ENCODE measurements around the gene ZFAND2A.
"Not testable (repeated sequence)": the region's sequence is repeated elsewhere in the genome, so short reads cannot be mapped to it uniquely, and the experiment has no call there.

ZFAND2A gene

DNA sequence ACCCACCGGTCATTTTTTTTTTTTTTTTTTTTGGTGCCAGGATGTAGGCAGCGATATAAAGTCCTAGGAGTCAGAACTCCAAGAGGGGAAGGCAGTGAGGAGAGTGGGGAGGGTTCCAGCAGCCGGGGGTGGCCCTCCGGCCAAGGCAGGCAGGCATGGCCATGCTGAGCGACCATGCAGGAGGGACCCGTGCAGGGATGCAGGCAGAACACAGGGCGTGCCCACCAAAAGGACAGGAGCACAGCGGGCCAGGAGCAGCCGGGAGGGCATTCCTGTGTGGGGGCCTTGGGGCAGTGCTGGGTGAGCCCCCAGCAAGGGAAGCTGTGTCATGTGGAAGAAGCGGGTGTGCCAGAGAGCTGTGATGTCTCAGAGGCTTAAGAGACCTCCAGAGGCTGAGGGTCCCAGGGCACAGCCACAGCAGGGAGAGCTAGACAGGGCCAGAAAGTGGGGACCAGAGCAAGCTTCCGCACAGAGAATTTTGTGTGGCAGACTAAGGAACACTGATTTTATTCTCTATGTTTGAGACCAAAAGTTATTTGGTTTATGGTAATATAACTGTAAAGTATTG lies 5.7 kb downstream of the ZFAND2A start:
- in situ Hi-C loops (cut with MboI; ENCODE audit: low sequenced_read_pairs) = no loop called here

DNA sequence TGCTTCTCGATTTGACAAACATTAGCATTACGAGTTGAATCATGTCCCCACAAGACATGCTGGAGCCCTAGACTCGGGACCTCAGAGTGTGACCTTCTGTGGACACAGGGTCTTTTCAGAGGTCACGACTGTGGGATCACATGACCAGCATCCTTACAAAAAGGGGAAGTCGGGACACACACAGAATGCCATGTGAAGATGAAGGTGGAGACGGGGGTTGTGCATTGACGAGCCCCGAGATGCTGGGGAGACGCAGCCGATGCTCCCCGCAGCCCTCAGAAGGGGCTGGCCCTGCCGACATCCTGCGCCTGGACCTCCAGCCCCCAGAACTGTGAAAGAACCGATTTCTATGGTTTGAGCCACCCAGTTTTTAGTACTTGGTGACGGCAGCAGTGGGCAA lies 7.5 kb downstream of the ZFAND2A start:
- in situ Hi-C loops (cut with MboI; ENCODE audit: low sequenced_read_pairs) = no loop called here

DNA sequence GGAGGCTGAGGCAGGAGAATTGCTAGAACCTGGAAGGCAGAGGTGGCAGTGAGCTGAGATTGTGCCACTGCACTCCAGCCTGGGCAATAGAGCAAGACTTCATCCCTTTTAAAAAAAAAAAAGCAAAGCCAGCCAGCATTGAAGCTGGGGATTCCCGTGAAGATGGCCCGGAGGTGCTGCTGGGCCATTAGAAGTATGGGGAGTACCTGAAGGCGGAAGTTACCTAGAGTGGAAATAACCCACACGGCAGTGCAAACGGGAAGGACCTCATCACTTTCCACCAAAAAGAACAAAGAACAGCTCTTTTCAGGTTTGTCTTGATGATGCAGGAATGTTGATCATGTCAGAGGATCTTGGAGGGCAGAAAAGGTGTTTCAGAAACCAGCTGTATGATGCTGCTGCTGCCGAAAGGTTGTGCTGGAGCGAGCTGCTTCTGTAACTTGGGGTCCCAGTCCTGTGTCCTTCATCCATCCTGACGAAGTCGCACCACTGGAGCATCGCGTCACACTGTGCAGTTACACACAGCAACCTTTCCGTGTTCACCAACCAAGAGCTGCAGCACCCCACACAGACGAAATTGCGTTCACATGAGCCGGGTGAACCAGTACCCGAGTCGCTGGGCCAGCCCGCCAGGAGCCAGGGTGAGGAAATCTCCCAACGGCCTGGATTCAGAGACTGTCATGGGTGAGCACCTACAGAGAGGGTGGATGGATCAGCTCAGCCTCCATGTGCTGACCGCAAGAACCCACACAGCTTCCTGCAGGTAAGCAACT lies 8.2 kb downstream of the ZFAND2A start:
- in situ Hi-C loops (cut with MboI; ENCODE audit: low sequenced_read_pairs) = no loop called here

DNA sequence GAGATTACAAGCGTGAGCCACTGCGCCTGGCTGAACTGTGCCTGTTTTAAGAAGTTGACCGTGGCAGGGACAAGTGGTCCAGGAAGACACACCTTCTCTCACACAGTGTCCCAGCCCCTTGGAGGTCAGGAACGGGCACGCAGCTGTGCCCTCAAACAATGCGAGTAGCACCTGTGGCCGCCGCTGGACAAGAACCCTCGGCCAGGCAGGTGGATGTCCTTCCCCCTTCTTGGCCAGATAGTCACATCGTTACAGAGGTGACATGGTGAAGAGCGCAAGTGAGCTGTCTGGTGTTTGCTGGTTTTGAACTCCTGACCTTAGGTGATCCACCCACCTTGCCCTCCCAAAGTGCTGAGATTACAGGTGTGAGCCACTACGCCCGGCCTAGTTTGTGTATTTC lies 8.8 kb downstream of the ZFAND2A start:
- in situ Hi-C loops (cut with MboI; ENCODE audit: low sequenced_read_pairs) = no loop called here

DNA sequence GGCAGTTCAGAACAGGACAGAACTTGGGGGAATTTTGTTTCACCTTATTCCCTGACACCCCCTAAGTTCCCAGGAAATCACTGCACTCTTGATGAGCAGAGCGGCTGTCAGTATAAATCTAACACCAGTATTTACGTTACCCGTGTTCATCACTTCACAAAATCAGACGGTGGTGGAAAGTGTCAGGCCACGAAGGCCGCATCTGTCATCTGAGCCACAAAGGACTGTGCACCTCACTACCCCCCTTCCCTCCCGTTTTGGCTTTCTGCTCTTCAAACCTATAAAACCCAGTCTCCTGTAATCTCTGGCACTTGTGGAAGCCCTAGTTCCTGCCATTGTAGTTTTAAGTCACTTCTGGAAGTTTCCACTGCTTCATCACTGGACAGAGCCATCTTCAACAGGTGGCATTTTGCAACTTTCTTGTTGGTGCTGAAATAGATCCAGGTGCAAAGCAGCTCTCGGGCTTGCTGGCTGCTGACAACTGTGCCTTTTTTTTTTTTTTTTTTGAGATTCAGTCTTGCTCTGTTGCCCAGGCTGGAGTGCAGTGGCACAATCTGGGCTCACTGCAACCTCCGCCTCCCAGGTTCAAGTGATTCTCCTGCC lies 9.5 kb downstream of the ZFAND2A start:
- in situ Hi-C loops (cut with MboI; ENCODE audit: low sequenced_read_pairs) = no loop called here

DNA sequence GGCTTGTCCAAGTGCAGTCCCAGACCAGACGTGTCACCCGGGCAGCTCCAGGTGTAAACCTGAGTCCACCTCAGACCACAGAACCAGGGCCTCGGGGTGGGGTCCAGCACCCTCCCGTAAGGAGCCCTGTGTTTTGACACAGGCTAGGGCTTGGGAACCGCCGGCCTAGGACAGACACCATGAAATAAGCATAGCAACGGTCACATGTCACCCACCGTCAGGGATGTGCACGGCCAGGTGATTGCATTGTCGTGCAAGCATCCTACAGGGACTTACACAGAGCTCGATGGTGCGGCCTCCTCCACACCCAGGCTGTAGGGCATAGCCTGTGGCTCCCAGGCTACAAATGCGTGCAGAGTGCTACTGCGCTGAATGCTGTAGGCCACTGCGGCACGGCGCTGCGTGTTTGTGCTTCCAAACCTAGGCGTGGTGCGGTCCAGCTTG lies 10.6 kb downstream of the ZFAND2A start:
- in situ Hi-C loops (cut with MboI; ENCODE audit: low sequenced_read_pairs) = no loop called here

DNA sequence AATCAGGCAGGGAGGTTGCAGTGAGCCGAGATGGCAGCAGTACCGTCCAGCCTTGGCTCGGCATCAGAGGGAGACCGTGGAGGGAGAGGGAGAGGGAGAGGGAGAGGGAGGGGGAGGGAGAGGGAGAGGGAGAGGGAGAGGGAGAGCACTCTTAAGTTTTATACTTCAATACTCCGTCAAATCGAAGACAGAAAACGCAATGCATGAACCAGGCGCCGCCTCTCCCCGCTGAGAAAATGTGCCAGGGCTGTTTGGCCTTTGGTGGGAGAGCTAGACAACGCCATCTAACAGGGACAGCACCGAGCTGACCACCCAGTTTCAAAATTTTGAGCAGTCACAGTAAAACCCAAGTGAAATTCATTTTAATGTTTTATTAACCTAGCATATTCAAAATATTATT lies 12.1 kb downstream of the ZFAND2A start:
- in situ Hi-C loops (cut with MboI; ENCODE audit: low sequenced_read_pairs) = not testable (repeated sequence)

DNA sequence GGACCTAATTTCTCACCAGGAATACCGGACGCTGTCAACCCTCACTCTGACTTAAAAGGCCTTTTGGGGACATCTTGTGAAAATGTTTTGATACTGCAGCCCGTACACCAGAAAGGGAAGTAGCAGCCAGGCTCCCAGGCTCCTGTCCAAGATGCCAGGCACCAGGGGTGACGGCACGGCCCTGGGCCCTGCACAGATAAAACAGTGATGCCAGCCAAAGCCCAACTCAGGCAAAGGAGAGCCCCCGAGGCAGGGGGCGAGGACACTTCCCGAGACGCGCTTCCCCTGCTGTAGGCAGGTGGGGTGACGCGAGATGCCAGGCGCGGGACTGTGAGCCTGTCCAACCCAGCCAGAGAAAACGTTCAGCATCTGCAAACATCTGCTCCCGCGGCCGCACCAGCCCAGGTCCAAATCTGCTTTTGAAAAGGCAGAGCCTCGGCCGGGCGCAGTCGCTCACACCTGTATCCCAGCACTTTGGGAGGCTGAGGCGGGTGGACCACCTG lies 15.7 kb downstream of the ZFAND2A start:
- in situ Hi-C loops (cut with MboI; ENCODE audit: low sequenced_read_pairs) = no loop called here

DNA sequence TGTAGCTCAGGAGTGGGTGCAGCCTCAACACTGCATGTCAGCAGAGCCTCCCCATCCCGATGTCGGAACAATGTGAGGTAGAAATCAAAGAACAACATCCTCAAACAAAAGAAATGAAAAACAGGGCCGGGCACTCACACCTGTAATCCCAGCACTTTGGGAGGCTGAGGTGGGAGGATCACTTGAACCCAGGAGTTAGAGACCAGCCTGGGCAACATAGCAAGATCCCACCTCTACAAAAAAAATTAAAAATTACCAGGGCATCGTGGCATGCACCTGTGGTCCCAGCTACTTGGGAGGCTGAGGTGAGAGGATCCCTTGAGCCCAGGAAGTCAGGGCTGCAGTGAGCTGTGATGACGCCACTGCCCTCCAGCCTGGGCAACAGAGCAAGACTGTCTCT lies 17.0 kb downstream of the ZFAND2A start:
- in situ Hi-C loops (cut with MboI; ENCODE audit: low sequenced_read_pairs) = not testable (repeated sequence)

DNA sequence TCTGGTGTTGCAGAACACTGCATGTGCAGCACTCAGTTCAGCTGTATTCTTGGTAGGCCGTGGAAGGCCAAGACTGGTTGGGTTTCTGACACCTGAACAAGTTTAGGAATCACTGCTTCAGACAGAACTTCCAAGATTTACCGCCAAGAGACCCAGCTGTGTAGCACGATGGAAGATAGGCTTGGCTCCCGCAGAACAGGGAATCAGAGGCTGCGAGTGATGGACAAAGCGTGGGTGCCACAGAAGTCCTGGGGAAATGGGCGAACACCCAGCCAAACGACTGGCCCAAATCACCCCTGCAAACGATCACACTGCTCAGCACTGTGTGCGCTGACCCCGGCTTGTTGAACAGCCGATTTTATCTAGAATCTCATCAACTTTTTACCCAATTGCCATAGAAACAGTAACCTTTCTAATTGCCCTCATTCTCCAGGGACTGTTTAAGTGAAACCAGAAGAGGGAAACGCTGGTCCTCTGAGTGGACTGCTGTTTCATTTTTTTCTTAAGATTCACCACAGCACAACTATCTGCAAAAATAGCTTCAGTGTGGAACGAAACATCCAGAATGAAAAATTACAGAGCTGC lies 17.9 kb downstream of the ZFAND2A start:
- in situ Hi-C loops (cut with MboI; ENCODE audit: low sequenced_read_pairs) = no loop called here

DNA sequence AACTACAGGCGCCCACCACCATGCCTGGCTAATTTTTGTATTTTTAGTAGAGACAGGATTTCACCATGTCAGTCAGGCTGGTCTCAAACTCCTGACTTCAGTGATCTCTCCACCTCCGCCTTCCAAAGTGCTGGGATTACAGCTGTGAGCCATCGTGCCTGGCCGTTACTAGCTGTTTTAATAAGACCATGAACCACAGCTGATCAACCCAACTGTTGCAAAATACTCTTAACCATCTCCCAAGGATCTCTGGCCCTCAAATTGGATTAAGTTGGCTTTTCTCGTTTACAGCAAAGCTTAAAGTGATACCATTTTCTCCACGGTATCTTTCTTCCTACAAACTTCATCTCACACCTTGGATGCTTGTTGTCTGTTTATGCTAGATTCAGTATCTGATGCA lies 18.3 kb downstream of the ZFAND2A start:
- in situ Hi-C loops (cut with MboI; ENCODE audit: low sequenced_read_pairs) = no loop called here

DNA sequence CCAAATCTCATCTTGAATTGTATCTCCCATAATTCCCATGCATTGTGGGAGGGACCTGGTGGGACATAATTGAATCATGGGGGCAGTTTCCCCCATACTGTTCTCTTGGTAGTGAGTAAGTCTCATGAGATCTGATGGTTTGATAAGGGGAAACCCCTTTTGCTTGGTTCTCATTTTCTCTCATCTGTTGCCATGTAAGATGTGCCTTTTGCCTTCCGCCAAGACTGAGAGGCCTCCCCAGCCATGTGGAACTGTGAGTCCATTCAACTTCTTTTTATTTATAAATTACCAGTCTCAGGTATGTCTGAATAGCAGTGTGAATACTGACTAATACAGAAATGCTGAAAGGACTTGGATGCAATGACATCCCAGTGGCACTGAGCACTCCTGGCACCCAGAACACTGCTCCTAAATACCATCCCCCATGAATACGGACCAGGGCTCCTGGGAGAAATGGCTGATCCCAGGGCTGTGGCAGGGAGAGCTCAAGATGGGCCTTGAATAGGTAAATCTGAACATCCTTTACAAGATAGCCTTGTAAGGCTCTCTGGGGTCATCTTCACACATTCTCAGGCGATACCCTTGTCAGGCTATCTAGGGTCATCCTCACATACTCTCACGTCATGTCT lies 19.4 kb downstream of the ZFAND2A start:
- in situ Hi-C loops (cut with MboI; ENCODE audit: low sequenced_read_pairs) = no loop called here

DNA sequence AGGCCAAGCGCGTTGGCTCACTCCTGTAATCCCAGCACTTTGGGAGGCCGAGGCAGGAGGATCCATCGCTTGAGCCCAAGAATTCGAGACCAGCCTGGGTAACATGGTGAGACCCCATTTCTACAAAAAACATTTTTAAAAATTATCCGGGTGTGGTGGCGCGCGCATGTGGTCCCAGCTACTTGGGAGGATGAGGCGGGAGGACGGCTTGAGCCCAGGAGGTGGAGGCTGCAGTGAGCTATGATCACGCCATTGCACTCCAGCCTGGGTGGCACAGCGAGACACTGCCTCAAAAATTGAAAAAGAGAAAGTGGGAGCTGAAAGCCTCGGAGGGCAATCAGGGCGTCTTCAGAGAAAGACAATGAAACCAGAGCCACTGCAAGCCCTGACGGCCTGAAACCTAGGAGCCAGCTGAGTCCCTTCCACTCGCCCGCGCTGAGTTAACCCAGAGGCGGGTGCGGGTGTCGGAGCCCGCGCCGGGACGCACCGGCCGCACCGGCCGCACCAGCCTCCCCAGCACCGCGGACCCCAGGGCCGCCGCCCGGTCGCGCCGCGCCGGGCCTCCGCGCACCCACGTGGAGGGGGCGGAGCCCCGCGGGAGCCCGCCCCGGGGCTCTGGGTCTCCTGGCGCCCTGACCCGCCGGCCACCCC lies 22.4 kb downstream of the ZFAND2A start:
- in situ Hi-C loops (cut with MboI; ENCODE audit: low sequenced_read_pairs) = no loop called here

DNA sequence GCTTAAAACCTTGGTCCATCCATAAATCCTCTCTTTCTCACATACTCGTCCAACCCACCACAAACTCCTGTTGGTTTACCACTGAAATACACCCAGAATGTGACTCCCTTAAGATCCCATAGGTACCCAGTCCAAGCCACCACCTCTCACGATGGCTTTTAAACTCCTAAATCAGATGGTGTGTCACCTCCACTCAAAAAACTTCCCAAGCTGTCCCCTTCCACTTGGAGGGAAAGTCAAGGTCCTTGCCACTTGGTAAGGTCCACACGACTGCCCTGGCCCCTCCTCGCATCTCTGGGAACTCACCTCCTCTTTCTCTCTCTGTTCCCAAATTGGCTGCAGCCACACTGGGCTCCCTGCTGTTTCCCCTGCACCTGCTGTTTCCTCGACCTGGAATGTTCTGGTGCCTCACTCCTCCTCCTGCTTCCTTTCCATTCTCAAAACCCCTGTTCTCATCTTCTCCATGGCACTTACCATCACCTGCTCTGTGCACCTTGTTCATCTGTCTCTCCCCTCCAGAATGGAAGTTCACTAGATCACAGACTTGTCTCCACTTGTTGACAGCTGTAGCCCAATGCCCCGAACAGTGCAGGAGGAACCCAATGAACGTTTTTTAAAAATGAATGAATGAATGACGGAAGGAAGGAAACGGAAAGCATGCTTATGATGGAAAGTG lies 23.0 kb downstream of the ZFAND2A start:
- in situ Hi-C loops (cut with MboI; ENCODE audit: low sequenced_read_pairs) = no loop called here

DNA sequence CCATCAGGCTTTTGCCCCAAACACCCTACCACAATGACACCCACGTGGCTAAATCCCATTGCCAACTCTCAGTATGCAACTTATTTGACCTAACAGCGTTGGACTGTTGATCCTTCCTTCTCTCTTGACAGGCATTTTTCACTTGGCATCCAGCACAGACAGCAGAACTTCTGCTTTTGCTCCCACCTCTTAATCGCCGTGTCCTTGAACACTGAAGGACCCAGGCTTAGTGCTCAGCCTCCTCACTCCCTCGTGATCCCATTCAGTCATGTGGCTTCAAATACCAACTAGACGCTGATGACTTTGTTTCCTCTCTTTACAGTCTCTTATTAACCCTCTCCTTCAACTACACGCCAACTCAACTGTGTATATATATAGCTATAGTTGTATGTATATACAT lies 25.0 kb downstream of the ZFAND2A start:
- in situ Hi-C loops (cut with MboI; ENCODE audit: low sequenced_read_pairs) = no loop called here

DNA sequence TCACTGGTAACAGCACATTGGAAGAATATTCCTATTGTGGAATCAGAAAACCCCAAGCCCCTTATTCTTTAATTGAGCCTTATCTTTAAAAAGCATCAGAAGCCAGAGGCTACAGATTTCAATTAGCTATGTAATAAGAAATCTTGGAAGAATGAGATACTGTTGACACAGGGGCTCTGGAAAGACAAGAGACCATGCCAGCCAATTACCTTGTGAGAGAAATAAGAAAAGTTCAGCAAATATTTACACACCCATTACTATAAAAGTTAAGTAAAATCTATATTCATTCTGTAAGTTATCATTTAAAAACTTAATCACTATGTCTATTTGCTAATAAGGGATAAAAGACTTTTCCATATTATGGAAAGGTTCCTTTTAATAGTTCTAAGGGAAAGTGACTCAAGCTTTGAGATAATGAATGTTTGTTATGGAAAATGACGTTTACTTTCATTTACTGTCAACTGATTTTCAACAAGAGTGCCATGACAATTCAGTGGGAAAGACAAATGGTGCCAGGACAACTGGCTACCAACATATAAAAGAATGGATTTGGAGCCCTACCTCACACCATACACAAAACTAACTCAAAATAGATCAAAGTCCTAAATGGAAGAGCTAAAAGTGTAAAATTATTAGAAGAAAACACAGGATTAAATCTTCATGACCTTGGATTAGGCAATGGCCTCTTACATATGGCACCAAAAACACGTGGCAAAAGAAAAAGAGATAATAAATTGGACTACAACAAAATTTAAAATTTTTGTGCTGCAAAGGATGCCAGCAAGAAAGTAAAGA lies 28.3 kb downstream of the ZFAND2A start:
- in situ Hi-C loops (cut with MboI; ENCODE audit: low sequenced_read_pairs) = no loop called here

DNA sequence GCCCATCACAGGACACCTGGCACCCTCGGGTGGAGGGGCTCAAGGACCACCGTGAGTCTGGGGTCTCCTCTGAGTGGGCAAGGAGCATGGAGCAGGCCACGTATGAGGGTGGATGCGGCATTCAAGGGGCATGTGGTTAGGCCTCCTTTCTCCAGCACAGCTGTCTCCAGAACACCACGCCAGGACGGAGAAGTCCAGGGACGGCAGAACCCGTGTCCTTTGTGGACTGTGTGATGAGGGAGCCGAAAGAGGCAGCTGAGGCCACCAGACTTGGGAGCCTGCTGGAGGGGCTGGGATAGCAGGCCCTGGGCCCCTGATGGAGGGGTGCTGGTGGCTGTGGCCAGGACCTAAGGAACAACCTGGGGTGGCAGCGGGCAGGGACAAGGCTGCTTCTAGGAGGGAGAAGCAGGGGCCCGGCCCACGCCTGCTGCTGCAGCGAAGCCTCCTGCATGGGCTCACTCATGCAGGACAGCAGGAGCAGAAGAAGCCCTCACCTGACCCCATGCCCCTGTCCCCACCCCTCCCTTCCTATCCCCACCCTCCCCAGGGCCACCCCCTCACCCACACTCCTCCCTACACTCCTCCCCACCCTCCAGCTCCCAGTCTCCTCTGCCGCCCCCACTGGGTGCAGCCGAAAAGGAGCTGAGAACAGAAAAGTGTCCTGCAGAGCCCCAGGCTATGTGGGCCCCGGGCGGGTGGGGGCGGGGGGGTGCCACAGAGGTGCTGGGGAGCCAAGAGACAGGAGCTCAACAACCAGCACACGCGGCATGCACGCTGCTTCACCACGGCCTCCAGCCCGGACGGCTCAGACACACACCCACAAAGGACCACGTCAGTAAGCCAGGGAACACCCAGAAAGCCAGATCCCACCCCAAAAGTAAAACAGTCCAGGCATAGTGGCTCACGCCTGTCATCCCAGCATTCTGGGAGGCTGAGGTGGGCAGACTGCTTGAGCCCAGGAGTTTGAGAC lies 29.7 kb downstream of the ZFAND2A start:
- in situ Hi-C loops (cut with MboI; ENCODE audit: low sequenced_read_pairs) = no loop called here

DNA sequence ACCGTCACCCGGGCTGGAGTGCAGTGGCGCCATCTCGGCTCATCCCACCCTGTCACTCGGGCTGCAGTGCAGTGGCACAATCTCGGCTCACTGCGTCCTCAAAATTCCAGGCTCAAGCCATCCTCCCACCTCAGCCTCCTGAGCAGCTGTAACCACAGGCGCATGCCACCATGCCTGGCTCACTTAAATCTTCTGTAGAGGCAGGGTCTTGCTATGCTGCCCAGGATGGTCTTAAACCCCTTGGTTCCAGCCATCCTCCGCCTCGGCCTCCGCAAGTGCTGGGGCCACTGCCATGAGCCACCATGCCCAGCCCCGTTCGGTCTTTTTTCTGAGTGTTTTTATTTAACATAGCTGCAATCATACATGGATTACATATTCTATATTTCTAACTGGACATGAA lies 30.6 kb downstream of the ZFAND2A start:
- in situ Hi-C loops (cut with MboI; ENCODE audit: low sequenced_read_pairs) = no loop called here
